GM21723 (cell line): ENCODE measurements around the gene TMEM125.

Experiments
- ATAC-seq: cut with Tn5 transposase; IDR thresholded peaks from one replicate; pipeline ENCODE4 v1.9.1; 2021; ENCODE audit warnings: mild to moderate bottlenecking, moderate library complexity; ENCODE audit not compliant: unreplicated experiment

Gene TMEM125

GRCh38 chr1:43272576-43273571 is 3.1 kb downstream of the TMEM125 start:
- no peak for ATAC-seq

DNA sequence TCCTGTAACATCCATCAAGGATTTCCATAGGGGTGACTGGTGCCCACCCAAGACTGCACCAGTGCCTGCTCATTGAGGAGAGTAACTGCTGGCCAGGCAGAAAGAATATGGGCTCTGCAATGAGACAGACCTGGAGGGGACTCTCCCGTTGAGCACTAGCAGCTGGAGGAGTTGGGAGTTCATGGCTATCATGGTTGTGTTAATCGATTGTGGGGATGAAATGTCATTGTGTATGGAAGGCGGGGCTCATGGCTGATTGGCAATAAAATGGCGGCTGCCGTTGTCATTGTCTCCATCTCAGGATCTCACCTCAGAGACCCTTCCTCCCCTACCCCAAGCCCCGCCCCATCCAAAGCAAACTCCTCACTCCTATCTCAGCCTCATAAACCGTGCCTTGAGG is 3.9 kb downstream of the TMEM125 start:
- no peak for ATAC-seq

- no peak for ATAC-seq
Observed at GRCh38 chr1:43274125-43274803, 4.5 kb downstream of the TMEM125 start.

- no peak for ATAC-seq
Observed at GRCh38 chr1:43274804-43275180, 5.0 kb downstream of the TMEM125 start.

DNA sequence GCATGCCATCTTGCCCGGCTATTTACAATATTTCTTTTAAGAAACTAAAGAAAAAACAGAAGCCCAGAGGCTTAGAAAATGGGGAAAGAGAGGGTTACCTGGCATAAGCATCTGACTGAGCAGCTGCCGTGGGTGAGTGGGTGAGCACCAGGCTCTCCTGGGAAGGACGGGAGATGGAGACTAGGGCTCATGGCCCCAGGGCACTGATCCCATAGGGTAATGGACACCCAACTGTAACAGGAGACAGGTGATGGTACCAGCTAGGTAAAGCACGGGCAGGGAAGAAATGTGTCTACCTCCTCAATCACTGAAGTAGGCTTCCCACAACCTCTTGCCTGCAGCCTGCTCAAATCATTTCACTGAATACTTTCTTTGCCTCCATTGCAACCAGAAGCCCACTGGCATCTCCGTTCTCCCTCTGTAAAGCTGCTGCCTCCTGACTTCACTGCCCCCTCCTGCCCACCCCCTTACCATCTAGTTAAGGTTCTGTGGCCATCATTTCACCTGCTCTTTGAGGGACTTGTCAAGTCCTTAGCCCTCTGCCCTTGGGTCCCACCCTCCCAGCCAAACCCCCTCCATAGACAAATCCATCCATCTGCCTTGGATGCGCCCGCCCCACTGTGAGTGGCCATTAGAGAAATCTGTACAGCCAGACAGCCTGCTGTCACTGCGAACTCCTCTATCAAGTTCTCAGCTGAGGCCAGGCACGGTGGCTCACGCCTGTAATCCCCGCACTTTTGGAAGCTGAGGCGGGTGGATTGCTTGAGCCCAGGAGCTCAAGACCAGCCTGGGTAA is 6.2 kb downstream of the TMEM125 start:
- no peak for ATAC-seq

- no peak for ATAC-seq
Observed at GRCh38 chr1:43276673-43277072, 6.9 kb downstream of the TMEM125 start.

DNA sequence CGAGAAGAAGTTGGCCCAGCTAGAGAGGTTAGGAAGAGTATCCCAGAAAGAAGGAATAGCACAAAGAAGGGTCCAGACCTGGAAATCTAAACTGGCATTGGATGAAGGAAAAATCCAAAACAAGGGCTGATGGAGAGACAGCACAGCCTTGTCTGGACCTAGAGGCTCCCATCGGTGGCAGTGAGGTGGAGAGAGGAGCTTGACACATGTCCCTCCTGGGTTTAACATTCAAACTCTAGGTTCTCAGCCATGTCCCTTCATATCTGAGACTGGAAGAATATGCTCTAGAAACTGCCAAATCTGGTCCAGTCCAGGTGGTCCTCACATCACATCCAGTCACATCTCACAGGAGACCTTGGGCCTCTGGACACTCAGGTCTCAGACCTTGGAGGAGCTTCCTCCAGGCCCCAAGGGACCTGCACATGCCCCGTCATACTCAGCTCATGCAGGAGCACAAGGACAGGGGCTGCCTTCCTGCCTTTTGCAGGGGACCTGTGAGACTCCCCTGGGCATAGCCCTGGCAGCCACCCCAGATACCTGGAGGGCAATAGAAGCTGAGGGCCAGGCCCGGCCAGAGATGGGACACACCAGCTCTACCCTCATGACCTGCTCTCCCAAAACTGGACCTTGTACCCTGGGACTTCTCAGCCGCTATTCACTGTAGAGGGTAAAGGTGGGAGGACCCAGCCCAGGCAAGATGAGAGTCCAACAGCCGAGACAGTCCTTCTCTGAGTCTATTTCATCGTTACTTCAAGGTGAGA is 7.5 kb downstream of the TMEM125 start:
- no peak for ATAC-seq

DNA sequence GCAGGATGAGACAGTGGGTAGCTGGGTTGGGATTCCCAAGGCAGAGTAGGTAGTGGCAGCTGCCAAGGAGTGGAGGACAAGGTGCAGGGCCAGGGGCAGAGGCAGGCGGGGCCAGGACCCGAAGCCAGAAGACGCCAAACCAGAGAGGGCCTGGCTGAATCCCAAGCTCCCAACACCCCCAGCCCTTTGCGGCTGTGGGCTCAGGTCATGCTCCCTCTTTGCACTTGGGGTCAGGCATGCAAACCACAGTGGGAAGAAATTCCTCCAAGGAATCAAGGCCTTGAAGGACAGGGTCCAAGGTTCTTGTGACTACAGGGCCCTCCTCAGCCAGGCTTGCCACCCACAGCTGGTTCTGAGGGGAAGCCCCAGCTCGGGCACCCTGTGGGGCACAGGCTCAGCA is 9.4 kb downstream of the TMEM125 start:
- no peak for ATAC-seq

- ATAC-seq = no peak
Observed at GRCh38 chr1:43279666-43280065, 9.9 kb downstream of the TMEM125 start.

DNA sequence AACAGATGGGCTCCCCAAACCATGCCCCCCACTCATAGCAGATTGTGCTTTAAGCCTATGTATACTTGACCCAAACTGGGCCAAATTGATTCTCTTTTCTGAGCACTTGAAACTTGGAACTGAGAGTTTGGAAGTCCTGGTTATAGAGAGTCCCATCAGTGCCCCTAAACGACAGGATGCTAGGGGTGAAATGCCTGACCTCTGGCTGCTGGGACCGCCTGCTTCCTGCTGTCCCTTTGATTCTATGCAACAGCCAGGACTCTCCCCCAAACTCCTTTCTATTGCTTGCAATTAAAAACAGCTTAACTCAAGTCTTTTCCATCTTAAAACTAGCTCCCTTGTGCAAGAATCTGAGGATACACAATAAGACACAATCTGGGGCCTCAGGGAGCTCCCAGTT is 10.9 kb downstream of the TMEM125 start:
- ATAC-seq = no peak

DNA sequence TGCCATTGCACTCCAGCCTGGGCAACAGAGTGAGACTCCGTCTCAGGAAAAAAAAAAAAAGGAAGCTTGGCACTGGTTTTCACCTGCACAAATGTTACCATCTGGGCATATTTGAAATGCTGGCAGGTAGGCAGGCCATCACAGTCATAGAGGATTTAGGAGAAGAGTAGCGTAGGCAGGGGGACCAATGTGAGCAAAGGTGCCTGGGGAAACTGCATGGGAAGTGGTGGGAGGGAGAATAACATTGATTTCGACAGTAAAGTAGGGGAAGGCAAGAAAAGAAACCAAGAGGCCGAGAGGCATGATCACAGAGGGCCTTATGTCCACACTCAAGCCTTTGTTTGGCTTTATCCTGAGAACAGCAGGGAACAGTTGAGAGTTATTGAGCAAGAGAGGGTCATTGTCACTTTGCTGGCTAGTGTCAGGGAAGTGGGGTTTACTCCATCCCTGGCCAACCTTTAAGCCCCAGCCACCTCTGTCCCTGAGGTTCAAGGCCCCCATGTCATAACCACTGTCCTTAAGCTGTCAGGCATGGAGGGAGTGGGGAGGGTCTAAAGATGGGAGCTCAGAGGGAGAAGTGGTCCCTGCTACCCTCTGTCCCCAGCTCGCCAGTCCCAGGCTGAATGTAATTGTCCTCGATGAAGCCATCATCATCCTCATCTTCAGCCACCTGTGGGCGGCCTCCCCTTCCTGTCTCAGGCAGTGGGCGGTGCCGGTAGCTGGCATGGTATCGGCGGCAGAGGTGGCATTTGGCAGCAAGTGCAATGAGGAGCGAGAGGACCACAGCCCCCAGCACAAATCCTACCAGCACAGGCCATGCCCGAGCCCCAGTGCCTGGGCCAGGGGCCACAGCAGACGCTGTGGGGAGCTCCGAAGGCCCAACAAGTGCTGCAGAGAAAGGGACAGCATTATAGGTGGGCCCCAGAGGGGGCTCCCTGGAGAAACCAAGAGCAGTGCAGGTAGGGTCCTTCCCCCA is 12.7 kb downstream of the TMEM125 start:
- no peak for ATAC-seq

DNA sequence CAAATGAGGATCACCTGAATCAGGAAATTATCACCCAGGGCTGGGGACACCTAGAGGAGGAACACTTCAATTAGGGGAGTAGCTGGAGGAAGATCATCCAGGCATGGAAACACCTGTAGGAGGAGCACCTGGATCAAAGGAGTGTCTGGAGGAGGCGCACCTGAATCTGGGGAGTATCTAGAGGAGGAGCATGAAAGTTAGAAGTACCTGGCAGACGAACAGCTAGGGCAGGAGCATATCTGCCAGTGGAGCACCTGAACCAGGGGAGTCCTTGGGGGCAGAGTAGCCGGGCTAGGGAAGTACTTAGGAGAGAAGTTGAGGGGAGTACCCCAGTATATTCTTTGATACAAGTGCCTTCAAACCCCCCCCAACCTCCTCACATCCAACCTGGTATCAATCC is 14.3 kb downstream of the TMEM125 start:
- ATAC-seq = no peak

DNA sequence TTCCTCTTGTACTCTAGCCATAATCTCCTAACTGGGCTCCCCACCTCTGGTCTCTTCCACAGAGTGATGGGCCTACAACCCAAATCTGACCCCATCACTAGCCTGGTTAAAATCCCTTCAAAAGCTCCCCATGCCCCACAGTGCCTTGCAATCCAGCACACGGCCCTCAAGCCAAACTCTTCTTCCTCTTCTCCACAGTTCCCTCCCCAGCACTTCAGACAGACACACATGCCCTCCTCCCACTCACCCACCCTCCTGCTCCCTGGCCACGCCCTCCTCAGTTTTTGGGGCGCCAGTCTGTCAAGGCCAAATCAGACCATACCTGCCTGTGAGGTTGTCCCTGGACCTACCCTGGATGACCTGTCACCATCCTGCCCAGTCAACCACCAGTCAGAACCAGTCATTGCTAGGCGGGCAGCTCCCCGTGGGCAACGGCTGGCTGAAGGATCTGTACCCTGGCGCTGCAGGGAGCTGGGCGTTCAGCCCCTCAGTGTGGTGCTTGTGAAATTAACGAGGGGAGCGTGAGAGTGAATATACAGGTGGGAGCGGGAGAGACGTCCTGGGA is 14.8 kb downstream of the TMEM125 start:
- ATAC-seq = no peak

DNA sequence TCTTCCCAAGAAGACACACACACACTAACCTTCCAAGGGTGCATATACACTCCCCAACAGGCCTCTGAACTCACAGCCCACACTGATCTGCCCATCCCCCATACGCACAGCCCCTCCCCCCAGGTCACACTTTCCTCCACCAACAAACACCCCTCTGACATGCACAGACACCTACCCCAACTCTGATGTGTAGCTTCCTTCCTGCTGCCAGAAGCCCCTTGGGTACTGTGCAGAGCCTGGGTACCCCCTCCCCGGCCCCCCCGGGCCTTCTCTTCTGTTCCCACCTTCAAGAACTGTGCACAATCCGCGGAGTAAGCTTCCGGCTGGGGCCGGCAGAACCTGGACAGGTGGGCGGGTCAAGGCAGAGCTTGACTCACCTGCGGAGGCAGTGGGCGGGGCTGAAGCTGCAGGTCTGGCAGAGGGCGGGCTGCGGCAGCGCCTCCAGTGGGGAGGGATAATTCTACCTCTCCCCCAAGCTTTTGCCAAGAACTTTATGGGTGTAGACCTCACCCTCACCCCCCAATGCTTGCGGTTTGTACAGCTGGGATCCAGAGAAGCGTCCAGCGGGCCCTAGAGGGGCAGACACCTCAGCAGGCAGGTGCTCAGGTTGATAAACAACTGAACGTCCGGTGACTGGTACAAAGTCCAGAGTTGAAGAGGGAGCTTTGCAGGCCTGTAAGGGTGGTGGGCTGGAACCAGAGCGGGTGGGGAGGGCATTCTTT is 15.6 kb downstream of the TMEM125 start, which contains the start of gene C1orf210:
TSS of gene C1orf210 (minus strand) at position 313 of the 722 bp plus-strand sequence. CDS start 2,311 bp downstream, outside the sequence.
- no peak for ATAC-seq

GRCh38 chr1:43286115-43286514 is 16.3 kb downstream of the TMEM125 start:
- no peak for ATAC-seq

DNA sequence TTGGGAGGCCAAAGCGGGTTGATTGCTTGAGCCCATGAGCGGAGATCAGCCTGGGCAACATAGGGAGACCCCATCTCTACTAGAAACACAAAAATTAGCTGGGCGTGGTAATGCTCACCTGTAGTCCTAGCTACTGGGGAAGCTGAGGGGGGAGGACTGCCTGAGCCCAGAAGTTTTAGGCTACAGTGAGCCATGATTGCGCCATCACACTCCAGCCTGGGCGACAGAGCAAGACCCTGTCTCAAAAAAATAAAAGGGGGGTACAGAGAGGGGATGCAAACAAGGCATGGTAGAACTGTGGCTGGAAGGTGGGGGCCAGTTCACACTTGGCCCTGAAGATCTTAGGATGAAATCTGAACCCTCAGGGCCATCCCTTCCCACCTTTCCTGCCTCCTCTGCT is 16.8 kb downstream of the TMEM125 start:
- ATAC-seq = no peak

- no peak for ATAC-seq
Observed at GRCh38 chr1:43288058-43288784, 18.4 kb downstream of the TMEM125 start.
